Hepatocyte (in vitro differentiated cells): ENCODE data around the gene PAPSS1.

Experiments
- CTCF ChIP-seq: fragments of 200-600 bp; sonication (generic); IDR thresholded peaks from 2 replicates; pipeline ENCODE4 v1.5.1; 2016; ENCODE audit warnings: antibody characterized with exemption, mild to moderate bottlenecking; ENCODE audit not compliant: poor library complexity
- EZH2 ChIP-seq: fragments of 200-600 bp; sonication (generic); IDR thresholded peaks from 2 replicates; pipeline ENCODE4 v1.6.1; 2016; ENCODE audit warnings: antibody characterized with exemption, mild to moderate bottlenecking, borderline replicate concordance

GRCh38 chr4:107669068-107669467 is 51.0 kb downstream of the PAPSS1 start:
- no peak for TF ChIP-seq CTCF
- TF ChIP-seq EZH2: no peak
